Endometrium (tissue), 2 donors: ENCODE measurements around the gene SCN1B.
"Not testable (repeated sequence)": the region's sequence is repeated elsewhere in the genome, so short reads cannot be mapped to it uniquely, and the experiment has no call there.

ENCODE experiments used
- FAIRE-seq: peaks from 2 replicates; lab custom pipeline; 2012; peaks lifted over from hg19 to GRCh38; lab: Jason Lieb, UNC
- donor health status: control.
- donor health status: control.

SCN1B gene

DNA sequence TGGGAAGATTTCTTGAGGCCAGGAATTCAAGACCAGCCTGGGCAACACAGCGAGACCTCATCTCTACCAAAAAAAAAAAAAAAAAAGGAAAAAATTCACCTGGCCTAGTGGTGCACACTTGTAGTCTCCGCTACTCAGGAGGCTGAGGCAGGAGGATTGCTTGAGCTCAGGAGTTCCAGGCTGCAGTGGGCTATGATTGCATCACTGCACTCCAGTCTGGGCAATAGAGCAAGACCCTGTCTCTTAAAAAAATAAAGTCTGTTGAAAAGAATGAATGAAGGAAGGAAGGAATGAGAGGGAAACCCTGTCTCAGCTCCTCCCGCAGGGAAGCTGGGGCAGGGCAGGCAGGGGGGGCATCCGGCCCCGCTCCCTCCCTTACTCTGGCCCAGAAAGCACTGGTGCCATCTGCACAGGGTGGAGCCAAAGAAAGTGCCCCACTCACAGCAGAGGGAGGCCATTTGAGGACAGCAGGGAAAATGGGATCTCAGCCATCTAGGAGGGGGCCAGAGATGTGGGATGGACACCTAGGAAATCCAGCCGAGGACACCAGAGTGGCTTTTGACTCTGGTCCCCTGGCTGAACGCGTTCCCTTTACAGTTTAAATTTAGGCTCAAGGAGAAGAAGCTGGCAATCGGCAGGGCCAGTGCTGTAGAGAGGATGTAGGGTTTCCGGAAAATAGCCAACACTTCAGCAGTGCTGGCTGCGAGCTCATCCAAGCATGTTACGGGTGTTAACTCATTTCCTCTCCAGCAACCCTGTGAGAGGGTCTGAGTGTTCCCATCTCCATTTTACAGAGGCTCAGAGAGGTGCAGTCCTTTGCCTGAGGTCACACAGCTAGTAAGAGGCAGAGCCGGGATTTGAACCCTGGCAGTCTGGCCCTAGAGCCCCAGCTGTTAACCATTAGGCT lies 7.7 kb downstream of the SCN1B start:
- no peak for FAIRE-seq

DNA sequence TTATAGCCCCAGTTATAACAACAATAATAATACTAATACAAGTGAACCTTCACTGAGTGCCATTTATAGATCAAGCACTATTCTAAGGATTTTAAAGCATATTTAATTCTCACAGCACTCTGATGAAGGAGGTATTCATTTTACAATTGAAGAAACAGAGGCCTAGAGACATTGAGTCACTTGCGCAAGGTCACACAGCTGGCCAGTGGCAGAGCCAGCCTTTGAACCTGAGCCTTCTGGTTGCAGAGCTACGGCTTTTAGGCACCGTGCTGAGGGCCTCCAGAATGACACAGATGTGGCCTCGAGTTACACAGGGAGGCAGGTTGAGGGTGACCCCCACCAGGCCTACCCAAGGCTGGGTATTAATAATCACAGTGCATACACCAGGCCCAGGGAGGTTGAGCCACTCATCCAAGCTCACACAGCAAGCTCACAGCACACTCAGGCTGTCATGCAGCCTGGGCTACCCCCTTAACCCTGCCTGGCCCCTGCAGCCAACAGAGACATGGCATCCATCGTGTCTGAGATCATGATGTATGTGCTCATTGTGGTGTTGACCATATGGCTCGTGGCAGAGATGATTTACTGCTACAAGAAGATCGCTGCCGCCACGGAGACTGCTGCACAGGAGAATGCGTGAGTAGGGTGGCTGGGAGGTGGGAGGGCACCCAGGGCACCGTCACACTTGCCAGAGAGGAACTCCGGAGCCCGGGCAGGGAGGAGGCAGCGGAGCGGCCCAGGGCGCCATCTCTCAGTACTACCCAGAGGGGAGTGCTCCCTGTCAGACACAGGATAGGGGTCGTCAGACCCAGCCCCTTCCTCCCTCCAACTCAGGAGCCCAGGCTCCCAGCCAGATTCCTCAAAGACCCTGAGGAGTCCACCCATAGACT lies 8.6 kb downstream of the SCN1B start:
- no peak for FAIRE-seq

- FAIRE-seq: no peak
These were observed 9.9 kb downstream of the SCN1B start for GRCh38 chr19:35039881-35040825.

- FAIRE-seq: no peak
These were observed 10.7 kb downstream of the SCN1B start for GRCh38 chr19:35040826-35041547.

DNA sequence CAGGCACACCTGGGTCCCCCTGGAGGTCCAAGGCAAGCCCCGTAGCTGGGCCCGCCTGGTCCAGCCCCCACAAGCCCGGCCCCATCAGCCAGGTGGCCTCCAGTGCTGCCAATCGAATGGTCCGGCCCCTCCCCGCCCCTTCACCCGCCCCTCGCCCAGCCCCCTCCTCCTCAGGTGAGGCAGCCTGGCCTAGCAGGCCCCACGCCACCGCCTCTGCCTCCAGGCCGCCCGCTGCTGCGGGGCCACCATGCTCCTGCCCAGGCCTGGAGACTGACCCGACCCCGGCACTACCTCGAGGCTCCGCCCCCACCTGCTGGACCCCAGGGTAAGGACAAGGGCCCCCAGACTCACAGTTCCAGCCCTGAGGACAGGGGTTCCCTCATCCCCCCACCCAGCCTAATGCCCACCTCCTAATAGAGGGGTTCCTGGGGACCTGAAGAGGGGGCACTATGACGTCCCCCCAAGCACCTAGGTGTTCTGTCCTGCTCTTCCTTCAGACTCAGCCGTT lies 11.3 kb downstream of the SCN1B start, which contains the start of gene HPN:
Gene HPN, plus strand, starts transcription at position 174 of the 508 bp plus-strand sequence. CDS start 786 bp downstream, outside the sequence.
- no peak for FAIRE-seq

DNA sequence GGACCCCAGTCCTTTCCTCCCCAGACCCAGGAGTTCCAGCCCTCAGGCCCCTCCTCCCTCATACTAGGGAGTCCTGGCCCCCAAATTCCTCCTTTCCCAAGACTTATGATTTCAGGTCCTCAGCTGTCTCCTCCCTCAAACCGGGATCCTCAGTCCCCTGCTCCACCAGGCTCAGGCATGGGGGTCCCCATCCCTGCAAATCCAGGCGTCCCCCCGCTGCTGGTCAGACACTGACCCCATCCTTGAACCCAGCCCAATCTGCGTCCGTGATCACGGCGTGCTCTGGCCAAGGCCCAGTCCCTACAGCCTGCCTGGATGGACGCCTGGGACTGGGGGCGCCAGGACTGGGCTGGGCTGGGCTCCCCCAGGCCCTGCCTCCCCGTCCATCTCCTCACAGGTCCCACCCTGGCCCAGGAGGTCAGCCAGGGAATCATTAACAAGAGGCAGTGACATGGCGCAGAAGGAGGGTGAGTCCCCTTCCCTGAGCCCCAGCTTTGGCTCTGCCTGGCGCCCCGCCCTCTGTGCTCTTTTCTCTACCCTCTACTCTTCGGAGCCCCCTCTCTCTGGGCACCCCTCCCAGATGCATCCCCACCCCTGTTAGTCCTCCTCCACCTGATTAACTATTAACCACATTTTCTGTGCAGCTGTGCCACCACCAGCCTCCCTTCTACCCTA lies 11.9 kb downstream of the SCN1B start:
- no peak for FAIRE-seq

GRCh38 chr19:35042954-35043604 lies 12.8 kb downstream of the SCN1B start:
- FAIRE-seq: no peak

DNA sequence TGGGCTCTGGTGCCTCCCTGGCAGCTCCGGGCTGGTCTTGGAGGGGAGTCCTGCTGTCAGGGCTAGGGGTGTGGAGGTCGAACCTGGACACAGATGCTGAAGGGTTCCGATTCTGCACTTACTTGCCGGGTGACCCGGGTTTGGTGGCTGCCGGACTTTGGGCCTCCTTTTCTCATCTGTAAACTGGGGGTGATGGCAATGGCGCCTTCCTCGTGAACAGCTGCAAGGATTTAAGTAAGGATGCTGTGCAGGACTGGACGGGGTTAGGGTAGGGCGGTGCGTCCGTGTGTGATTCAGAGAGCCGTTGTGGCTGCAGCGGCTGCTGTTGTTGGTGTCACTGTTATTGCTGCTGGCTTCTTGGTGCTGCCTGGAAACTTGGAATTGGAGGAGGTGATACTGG lies 13.6 kb downstream of the SCN1B start:
- no peak for FAIRE-seq

DNA sequence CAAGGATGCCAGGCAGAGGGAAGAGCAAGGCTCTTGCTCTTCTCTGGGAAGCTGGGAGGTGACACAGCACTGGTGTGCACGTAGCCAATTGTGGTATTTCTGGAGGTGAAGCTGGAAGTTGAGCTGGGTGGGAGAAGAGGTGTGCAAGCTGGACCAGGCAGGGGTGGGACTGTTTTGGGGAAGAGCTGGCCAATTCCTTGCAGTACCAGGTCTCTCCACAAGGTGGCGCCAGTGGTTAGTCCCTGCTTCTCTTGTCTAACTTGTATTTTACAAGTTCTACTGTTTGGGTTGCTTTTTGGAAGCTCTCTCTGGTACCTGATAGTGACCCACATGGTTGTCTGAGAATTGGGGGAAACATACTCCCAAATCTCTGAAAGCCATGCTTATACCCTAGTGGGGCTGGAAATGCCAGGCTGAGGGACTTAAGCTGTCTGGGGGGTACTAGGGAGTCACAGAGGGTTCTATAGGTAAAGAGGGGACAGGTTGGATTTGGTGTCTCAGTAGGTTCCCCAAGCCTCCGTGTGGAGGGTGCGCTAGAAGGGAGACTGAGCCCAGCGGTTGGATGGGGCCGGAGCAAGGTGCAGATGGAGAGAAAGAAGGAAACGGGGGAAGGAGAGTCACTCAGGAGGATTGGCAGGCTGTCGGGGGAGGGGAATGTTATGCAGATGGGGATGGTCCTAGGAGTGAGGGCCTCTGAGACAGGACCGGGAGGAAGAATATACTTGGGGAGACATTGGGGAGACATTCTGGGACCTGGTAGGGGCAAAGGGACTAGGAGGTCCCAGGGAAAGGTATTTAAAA lies 14.2 kb downstream of the SCN1B start:
- no peak for FAIRE-seq

GRCh38 chr19:35045667-35046300 lies 15.5 kb downstream of the SCN1B start:
- FAIRE-seq: no peak

- no peak for FAIRE-seq
These were observed 16.2 kb downstream of the SCN1B start for GRCh38 chr19:35046461-35046860.

- no peak for FAIRE-seq
These were observed 18.7 kb downstream of the SCN1B start for GRCh38 chr19:35048911-35049411.

GRCh38 chr19:35049456-35049855 lies 19.2 kb downstream of the SCN1B start:
- no peak for FAIRE-seq

DNA sequence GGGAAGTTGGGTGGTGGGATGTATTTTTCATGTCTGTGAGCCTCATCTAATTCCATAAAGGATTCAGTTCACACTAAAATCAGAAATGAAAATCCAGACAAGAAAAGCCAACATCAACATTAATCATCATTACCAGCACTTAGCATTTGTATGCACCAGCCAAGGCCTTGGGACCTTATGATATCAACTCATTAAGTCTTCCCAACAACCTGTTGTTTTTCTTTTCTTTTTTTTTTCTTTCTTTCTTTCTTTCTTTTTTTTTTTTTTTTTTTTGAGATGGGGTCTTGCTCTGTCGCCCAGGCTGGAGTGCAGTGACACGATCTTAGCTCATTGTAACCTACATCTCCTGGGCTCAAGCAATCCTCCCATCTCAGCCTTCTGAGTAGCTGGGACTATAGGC lies 20.4 kb downstream of the SCN1B start:
- FAIRE-seq: not testable (repeated sequence)

- not testable (repeated sequence) for FAIRE-seq
These were observed 21.0 kb downstream of the SCN1B start for GRCh38 chr19:35051268-35051667.

GRCh38 chr19:35051796-35052195 lies 21.5 kb downstream of the SCN1B start:
- no peak for FAIRE-seq

DNA sequence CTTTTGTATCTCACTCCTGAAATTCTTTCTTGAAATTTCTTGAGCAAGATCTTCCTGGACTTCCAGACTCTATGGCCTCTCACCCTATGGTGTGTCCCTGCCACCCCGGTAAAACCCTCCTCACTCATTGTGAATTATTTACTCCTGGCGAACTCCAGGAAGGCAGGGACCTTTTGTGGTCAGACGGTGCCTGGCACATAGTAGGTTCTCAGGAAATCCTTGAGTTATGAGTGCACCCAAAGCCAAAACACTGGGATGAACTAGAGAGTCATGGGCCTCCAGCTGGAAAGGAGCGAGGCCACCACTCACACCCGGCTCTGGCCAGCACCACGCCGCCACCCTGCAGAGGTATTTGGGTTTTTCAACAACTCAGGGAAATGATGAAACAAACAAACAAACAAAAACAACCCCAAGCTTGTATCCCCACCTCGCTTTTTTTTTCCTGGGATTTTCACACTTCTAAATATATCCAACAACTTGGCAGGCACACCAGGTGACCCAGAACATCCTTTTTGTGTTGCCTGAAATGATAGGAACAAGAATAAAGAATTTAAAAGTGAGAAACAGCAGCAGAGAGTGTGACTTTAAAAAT lies 22.4 kb downstream of the SCN1B start:
- no peak for FAIRE-seq
